SK-N-DZ (cell line): ENCODE results near the gene GPS1.

Source experiments
- DNase-seq: peaks from one replicate; pipeline ENCODE4 v3.0.0-alpha.2; 2015; ENCODE audit warnings: low spot score

GPS1 gene

DNA sequence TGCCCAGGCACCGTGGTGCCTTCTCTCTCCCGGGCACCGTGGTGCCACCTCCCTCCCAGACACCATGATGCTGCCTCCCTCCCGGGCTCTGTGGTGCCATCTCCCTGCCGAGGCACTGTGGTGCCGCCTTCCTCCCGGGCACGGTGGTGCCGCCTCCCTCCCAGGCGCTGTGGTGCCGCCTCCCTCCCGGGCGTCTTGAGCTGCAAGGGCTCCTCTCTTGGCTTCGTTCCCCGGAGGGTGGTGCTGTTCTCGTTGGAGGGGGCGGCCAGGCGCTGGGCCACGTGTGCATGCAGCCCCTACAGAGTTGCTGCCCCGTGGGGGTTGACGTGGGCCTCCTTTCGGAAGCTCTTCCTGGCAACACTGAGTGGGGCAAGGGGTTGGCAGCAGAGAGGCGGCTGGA lies 37.3 kb upstream of the GPS1 start:
- no peak for DNase-seq

DNA sequence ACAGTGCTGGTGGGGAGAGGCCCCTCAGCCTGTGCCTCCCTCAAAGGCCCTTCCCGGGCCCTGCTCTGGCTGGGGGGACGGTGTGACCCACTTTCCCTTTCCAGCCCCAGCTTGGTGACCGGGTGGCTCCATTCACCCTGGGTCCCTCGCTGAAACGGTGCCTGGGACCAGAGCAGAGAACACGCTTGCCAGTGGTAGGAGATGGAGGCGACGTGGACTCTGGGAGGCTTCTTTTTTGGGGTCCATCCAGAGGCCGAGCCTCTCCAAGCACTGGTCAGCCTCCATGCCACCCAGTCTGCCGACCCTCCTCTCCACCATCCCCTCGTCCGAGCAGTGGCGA lies 36.8 kb upstream of the GPS1 start:
- no peak for DNase-seq

DNA sequence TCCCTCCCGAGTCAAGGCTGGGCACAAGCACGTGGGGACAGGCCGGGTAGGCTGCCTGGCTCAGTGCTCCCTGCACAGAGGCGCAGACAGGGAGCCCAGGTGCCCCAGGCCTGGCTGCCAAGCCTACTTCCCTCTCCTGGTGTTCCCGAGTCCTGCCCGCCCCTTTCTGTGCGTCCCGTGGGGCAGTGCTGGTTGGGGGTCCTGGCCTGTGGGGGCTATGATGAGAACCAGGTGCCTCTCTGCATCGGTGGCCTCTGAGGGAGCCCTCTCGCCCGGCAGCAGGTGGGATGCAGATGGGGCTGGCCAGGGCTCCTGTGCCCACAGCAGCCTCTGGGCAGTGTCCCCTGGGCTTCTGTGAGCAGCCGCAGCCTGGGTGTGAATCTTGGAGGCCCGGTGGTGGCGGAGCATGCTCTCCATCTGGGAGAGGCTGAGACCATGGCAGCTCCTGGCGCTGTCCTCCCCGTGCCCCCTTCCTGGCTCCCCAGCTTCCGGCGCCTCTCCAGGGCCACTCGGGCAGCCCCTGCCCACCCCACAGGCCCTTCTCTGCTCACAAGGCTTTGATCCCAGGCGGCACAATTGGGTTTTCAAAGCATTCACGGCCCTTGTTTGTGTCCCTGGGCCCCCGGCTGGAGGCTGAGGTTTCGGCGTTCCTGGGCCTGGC lies 36.3 kb upstream of the GPS1 start:
- DNase-seq: no peak

DNA sequence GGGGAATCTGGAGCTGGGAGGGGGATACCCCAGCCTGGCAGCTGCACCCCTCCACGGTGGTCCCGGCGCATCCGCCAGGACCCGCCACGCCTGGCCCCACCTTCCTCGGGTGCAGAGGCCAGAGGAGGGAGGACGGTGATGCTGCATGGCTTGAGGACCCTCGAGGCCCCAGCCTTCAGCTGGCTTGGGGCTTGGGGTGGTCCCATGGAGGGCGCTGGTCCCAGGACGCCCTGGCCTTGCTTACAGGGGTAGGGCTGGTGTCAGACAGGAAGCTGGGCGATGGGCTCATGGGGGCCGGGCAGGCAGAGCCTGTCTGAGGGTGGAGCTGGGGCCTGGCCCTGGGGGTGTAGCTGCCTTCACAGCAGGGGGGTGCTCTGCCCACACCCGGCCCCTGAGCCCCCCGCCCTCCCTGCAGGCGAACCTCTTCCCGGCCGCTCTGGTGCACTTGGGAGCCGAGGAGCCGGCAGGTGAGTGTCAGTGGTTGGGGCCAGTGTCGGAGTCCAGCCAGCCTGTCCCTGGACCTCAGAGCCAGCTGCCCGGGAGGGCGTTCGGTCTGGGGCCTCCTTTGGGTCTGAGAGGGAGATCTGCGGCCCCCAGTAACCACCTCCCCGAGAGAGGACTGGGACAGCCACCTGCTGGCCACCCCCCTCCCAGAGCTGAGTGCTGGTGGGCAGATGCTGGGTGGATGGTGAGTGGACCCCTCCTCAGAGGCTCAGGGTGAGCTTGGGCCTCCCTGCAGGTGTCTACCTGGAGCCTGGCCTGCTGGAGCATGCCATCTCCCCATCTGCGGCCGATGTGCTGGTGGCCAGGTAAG lies 35.4 kb upstream of the GPS1 start:
- no peak for DNase-seq

DNA sequence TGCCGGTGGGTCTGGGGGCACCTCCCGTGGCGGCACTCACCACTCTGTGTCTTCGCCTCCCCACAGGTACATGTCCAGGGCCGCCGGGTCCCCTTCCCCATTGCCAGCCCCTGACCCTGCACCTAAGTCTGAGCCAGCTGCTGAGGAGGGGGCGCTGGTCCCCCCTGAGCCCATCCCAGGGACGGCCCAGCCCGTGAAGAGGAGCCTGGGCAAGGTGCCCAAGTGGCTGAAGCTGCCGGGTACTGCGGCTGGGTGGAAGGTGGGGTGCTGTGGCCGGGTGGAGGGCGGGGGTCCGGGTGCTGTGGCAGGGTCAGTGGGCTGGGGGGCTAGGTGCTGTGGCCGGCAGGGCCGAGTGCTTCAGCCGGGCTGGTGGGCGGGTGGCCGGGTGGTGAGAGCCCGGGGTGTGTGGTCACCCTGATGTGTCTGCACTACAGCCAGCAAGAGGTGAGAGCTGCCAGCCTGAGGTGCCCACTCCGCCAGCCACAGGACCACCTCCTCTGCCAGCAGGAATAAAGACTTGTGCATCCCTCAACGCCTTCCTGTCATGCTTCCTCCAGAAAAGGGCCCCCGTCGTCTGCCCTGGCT lies 34.7 kb upstream of the GPS1 start:
- no peak for DNase-seq

DNA sequence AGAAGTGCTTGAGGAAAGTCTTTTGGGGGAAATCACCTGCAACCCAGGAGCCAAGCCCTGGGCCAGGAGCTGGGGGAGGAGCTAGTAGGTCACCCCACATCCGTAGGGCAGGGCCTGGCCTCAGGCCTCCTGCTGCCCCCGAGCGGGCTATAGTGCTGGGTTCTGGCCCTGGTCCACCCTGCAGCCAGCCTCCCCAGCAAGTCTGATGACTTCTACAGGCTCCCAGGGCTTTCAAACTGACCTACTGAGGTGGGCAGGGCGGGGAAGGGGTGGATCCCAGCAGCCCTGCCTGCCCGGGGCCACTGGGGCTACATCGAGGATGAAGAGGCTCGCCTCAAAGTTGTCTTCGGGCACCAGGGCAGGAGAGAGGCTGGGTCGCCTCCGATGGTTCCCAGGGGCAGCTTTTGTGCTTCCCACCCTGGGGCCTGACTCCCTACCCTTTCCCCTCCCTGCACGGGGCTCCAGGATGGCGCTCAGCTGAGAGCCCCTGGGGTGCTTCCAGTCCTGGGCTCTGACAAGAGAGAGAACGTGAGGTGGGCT lies 34.0 kb upstream of the GPS1 start:
- no peak for DNase-seq

DNA sequence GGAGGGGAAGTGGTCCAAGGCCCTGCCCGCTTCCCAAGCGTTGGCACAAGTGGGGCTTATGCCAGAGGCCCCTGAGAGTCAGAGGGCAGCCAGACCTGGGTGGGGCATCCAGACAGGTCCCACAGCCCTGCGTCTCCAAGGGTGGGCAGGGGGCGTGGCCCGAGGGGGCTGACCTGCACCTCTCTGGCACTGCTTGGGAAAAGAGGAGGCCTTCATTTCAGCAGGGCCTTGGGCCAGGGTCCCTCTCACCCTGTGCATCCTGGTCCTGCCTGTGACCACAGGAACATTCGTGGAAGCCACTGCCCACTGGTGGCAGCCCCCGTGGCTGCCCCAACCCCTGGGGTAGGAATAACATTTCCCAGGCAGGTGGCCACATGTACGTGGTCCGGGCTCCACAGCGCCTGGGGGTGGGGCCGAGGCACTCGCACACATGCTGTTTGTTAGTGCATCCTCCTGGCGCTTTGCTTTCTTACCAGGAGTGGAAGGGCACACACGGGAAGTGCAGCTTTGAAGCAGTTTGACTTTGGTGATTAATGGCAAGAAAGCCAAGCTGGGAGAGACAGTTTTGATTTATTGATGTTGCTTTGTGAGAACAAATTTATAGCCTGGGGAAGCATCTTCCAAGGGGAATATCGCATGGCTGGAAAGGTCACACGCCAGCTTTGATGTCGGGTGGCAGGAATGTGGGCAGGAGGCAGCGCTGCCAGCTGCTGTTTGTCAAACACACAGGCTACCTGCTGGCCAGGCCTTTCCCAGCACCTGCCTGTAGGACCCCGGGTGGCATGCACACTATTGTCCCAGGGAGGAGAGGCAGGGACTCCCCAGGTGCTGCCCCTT lies 33.3 kb upstream of the GPS1 start:
- DNase-seq: no peak

DNA sequence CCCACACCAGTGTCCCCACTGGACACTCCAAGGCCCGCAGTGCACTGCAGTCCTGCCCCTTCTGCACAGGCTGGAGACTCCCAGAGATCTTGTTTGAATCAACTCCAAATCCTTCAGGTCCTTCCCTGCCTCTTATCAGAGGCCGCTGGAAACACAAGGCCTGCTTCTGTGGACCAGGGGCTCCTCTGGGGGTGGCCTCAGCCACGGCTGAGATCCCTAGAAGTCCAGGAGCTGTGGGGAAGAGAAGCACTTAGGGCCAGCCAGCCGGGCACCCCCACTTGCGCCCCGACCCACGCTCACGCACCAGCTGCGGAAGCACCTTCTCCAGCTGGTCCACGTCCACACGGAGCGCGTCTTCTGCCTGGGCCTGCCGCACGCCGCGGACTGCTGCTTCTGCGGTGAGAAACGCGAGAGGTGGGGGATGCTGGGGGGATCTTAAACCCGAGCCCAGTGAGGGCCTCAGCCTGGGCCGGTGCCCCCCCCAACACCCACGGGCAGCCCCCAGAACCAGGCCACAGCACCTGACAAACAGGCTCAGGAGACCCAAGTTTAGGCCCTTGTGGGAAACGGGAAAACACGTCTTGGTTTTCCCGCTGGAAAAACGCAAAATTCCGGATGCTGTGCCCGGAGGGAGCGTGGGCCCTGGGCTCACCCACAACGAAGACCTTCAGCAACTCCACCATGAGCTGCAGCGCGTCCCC lies 32.6 kb upstream of the GPS1 start:
- no peak for DNase-seq

DNA sequence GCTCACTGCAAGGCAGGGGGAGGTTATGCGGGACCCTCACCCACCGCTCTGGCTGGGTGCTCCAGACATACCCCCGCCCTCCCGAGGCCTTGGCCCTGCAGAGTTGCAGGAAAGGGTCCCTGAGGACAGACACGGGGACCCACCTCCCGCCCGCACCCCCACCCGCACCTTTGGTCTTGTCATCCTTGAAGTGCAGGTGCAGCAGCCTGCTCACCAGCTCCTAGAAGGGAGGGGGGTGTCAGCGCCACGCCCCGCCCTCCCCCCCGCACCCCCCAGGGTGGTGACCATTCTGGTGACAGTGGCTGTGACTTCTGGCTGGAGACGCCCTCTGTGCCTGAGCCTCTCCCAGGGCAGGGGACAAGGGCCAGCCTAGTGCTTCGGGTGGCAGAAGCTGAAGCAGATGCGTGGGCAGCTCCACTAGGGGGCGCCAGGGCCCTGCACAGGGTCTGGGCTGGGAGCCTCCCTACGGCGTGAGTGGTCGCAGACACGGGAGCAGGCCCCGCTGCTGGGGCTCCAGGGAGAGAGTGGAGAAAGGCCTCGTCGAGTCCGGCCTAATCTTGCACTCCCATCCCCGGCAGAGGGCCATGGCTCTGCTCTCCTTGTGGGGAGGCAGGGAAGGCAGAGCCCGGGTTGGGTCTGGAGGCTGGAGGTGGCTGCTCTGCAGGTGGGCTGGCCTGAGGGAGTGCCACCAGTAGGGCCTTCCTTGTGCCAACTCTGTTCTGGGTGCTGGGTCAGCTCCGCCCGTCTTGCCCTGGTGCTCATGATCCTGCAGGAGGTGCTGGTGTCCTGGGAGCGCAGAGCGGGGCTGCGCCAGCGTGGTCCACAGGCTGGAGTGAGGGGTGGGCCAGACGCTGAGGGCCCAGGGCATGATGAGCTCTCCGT lies 31.8 kb upstream of the GPS1 start:
- DNase-seq: peak; percentile 81

DNA sequence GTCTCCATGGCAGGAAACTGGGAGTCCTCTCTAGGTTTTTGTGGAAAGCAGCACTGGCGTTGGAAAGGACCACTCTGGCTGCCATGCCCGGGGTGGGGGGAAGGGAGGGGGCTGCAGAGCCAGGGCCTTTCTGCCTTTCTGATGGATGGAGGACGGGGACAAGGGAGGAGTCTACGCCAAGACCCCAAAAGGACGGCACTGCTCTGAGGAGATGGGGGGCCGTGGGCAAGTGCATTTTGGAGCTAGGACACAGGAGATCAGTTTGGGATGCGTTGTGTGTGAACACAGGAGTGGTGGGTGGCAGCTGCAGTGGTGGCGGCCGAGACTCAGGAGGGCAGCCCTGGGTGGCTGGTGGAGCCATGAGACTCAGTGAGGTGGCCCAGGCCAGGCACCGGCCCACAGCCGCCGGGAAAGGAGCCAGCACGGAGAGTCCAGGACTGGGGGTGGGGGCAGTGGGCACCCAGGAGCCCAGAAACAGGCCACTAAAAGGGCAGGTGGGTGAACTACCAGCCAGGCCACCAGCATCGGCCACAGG lies 31.1 kb upstream of the GPS1 start:
- DNase-seq: no peak

DNA sequence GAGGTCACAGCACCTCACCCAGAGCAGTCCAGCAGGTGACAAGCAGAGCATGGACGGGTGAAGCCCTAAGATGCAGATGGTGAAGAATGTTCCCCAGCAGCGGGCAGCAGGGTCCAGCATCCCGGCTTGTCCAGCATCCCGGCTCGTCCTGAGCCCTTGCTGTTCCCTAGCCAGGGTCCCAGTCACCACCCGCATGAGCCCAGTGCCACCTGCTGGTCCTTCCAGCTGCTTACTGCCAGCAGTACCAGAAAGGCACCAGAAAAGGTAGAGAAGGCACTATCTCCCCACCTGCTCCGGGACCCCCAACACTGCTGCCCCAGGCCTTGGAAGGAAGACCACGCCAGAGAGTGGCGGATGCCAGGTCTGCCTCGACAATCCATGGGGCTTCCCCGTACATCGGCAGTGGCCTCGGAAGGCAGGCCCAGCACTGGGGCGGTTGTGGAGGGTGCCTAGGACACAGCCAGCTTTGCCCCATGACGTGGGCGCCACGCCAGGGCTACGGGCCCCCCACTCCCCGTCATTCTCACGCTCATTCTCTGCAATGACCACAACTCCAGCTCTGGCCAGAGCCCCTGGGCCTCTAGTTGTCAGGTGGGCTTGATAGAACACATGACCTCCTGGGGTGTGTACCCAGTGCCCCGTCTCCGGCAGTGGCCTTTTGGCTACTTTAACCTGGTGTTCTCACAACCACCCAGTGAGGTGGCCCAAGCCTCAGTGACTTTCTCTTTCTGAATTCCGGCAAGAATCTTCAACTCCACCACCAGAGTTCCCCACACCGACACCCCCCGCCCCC lies 30.4 kb upstream of the GPS1 start:
- peak; percentile 85 for DNase-seq

DNA sequence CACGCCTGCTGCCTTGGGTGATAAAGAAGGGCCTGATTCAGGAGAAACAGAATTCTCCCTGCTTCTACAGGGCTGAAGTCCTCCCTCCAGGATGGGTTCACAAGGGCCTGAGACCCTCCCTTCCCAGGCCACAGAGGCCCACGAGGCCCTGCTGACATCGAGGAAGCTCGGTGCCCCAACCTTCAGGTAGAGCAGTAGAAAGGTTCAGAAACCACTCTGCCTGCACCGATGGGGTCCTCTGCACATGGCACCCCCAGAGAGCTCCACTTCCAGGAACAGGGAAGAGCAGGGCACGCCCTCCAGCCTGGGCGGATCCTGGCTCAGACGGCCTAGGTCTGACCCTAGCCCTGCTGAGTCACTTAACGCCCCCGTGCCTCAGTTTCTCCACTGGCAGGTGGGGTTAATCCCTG lies 29.8 kb upstream of the GPS1 start:
- no peak for DNase-seq

DNA sequence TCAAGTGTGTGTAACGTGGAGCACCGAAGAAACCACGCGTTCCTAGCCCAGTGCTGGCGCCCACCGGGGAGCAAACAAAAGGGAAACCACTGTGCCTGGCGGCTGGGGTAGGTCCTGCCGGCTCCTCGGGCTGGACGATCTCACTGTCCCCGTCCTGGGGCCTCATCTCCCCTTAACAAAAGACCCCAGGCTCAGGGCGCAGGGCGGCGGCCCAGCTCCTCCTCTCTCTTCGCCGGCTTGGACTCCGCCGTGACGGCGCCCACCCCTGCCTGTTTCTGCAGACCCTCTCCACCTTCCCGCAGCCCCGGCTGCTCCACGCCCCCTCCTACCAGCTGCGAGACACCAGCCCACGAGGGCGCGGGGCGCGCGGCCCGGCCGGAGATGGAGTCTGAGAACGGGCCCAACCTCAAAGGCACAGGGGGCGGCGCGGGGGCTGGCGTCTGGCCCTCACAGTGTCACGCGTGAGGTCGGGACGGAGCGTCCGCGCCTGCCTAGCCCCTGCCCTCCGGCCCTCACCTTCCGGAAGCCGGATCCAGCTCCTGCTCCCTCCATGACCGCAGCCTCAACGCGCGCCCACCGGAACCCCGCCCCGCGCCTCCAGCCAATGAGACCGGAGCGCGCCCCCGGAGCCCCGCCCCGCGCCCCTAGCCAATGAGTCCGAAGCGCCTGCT lies 29.3 kb upstream of the GPS1 start, which contains the start of gene CENPX:
Gene CENPX (minus strand): TSS at position 569 of the 671 bp plus-strand sequence. CDS start 17 bp downstream, at position 552.
- DNase-seq: no peak

DNA sequence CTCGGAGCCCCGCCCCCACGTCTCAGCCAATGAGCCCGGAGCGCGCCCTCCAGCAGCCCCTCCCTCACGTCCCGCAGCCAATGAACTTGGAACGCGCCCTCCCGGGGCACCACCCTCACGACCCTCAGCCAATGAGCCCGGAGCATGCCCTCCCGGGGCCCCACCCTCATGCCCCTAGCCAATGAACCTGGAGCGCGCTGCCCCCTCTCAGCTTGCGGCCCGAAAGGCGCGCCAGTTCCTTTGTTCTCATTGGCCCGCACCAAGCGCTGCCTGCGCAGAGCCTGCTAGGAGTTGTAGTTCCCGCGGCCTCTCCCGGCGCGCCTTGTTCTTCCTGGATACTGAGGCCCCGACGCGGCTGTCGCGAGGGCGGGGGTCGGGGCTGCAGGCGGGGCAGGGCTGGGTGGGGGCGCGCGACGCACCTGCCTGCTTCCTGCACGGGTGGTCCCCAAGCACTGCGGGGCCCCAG lies 28.7 kb upstream of the GPS1 start, which contains the start of gene LRRC45:
Gene LRRC45 (plus strand): TSS at position 325 of the 466 bp plus-strand sequence. CDS start 339 bp downstream, outside the sequence.
- peak; percentile 100 for DNase-seq

DNA sequence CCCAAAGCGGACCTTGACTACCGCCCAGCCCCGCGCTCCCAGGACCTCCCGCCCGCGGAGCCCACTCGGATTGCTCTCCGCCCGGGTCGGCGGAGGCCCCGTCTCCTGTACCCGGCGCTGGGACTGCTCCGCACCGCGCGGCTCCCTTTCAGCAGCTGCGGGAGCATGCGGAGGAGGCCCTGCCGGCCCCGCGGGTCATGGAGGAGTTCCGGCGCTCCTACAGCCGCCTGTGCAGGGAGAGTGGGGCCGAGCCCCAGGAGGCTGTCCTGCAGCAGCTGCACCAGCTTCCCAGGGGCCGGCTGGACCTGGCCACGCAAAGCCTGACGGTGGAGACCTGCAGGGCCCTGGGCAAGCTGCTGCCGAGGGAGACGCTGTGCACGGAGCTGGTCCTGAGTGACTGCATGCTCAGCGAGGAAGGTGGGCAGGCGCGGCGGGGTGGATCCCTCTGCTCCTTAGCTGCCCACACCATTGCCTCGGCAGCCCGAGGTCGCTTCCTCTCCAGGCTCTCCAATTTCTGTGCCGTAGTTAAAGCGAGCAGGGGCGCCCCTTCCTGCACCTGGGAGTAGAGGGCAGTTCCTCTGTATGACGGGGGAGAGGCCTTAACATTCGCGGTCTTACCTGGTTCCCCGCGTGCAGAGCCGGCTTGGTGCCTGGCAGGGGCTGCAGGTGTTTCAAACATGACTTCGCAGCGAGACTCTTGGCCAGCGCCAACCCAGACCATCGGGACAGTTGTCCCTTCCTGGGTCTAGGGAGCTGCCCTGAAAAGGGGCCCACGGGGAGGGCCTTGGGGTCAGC lies 28.1 kb upstream of the GPS1 start:
- DNase-seq: no peak

DNA sequence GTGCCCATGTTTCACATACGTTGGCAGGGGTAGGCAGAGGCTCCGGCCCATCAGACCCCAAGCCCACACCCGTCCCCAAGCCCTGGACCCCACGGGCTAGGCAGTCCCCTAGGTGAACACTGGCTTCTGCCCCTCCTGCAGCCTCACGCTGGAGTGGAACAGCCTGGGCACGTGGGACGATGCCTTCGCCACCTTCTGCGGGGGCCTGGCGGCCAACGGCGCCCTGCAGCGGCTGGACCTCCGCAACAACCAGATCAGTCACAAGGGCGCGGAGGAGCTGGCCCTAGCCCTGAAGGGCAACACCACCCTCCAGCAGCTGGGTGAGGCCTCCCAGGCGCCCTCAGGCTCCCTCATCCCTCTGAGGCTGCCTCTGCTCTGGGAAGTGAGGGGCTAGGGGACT lies 26.8 kb upstream of the GPS1 start:
- no peak for DNase-seq

DNA sequence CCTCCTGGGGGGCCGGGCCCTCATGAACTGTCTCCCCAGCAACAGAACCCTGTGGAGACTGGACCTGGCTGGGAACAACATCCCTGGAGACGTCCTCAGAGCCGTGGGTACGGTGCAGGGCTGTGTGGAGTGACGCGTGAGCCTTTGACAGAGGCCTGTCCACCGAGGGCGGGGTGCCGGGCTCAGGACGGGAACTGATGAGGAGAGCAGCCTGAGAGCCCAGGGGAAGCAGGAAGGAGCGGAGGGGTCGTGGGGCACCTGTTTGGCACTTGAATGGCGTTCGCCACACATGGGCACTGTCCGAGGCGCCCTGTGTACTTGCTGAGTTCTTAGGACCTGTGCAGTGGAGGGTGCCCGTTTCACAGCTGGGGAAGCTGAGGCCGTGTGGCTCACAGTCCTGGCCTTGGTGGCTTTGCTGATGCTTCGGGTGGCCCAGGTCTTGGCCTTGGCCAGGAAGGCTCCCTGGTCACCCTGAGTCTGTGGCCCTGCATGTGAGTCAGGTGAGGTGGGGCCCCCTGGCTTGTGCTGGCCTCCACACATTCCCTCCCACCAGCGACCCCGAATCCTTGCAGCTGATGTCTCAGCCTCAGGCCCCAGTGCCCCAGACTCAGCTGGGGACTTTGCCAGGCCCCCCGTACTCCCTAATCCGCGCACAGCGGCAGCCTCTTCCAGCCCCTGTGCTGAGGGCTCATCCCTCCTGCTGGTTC lies 26.1 kb upstream of the GPS1 start:
- DNase-seq: no peak
